Left colon (tissue), 2 donors: ENCODE results near the gene SMIM1. TPM values are rescaled to one million over a fixed set of nuclear protein-coding genes. Genes with fewer than 3 reads are reported as not detected.
"Not testable (repeated sequence)": the region's sequence is repeated elsewhere in the genome, so short reads cannot be mapped to it uniquely, and the experiment has no call there.

Experiments
- ATAC-seq: fragments of 200-7000 bp; cut with Tn5 transposase; one replicate; pipeline ENCODE4 v1.9.1; 2020; ENCODE audit warnings: mild to moderate bottlenecking, moderate library complexity
- DNase-seq, 2 donors: peaks; one replicate each; pipeline ENCODE4 v3.0.0-alpha.2; 2020
- intact Hi-C, 2 donors: fragments of 100-400 bp; cut with DNase I in 1 of 2; cut with micrococcal nuclease in 1 of 2; formaldehyde crosslinking; loops; one replicate each; pipeline versions ENCODE4 v1.11.2 to v1.14.0; 2022; cut with DNase I, micrococcal nuclease
- total RNA-seq, 2 donors: library from RNA; stranded (reverse); fragmentation: NEBNext Ultra II Directional; extraction: Animal tissue kit (Norgen Biotek cat#: 25700); gene quantifications; one replicate each; pipeline ENCODE4 v1.2.1, GENCODE V29; 2021
- donor health status: DM: no; HTN: no; CAD: no.
- donor health status: DM: yes; HTN: yes; CAD: no.

The SMIM1 gene
- total RNA-seq, 2 donors from 2014 or later, result 1.8 to 4.6 TPM

GRCh38 chr1:3810149-3810761 lies 37.7 kb downstream of the SMIM1 start:
- DNase-seq, intact Hi-C loops, ATAC-seq: not testable (repeated sequence)

GRCh38 chr1:3811595-3811911 lies 39.0 kb downstream of the SMIM1 start:
- intact Hi-C loops, result no loop called here
- DNase-seq, result no peak
- ATAC-seq, result no peak

- no peak for DNase-seq
- intact Hi-C loops, result no loop called here
- no peak for ATAC-seq
These were observed 41.5 kb downstream of the SMIM1 start for GRCh38 chr1:3814065-3814464.

- intact Hi-C loops, result no loop called here
- DNase-seq (no peak), ATAC-seq (no peak)
These were observed 42.4 kb downstream of the SMIM1 start for GRCh38 chr1:3814771-3815561.

- intact Hi-C loops, result no loop called here
- DNase-seq (no peak), ATAC-seq (no peak)
These were observed 44.0 kb downstream of the SMIM1 start for GRCh38 chr1:3816331-3817137.

- intact Hi-C loops, result no loop called here
- no peak for DNase-seq
These were observed 44.7 kb downstream of the SMIM1 start for GRCh38 chr1:3817138-3817740.

GRCh38 chr1:3817821-3818597 lies 45.5 kb downstream of the SMIM1 start:
- ATAC-seq, result peak; percentile 11

More at GRCh38 chr1:3817138-3817740, 44.7 kb downstream of the SMIM1 start:
- ATAC-seq, result no peak

GRCh38 chr1:3819771-3820200 lies 47.2 kb downstream of the SMIM1 start:
- intact Hi-C loops, result no loop called here
- no peak for ATAC-seq
- no peak for DNase-seq

More at GRCh38 chr1:3817821-3818597, 45.5 kb downstream of the SMIM1 start:
- no peak for DNase-seq
- intact Hi-C loops, result no loop called here

- no peak for ATAC-seq
- intact Hi-C loops, result no loop called here
- no peak for DNase-seq
These were observed 47.8 kb downstream of the SMIM1 start for GRCh38 chr1:3820316-3820715.

GRCh38 chr1:3821004-3821403 lies 48.5 kb downstream of the SMIM1 start:
- intact Hi-C loops, result no loop called here
- ATAC-seq (no peak), DNase-seq (no peak)

GRCh38 chr1:3821447-3821846 lies 48.9 kb downstream of the SMIM1 start:
- intact Hi-C loops, result no loop called here
- no peak for ATAC-seq
- DNase-seq, result no peak

- no peak for DNase-seq
- ATAC-seq, result no peak
- intact Hi-C loops, result no loop called here
These were observed 49.4 kb downstream of the SMIM1 start for GRCh38 chr1:3821908-3822307.

GRCh38 chr1:3822421-3822820 lies 49.9 kb downstream of the SMIM1 start:
- DNase-seq, result no peak
- no peak for ATAC-seq

GRCh38 chr1:3824650-3825049 lies 52.1 kb downstream of the SMIM1 start:
- DNase-seq, result no peak
- no peak for ATAC-seq
- intact Hi-C loops, result no loop called here

More at GRCh38 chr1:3822421-3822820, 49.9 kb downstream of the SMIM1 start:
- intact Hi-C loops, result no loop called here

GRCh38 chr1:3825356-3825755 lies 52.8 kb downstream of the SMIM1 start:
- DNase-seq, result no peak
- intact Hi-C loops, result no loop called here
- ATAC-seq, result no peak
